GM23338 (cell line): Measurements from ENCODE around the gene PCDHAC1. TPM values are rescaled to one million over a fixed set of nuclear protein-coding genes. Genes with fewer than 3 reads are reported as not detected.

Experiments
- ATAC-seq: fragments of 200-7000 bp; cut with Tn5 transposase; 3 replicates; pipeline ENCODE4 v1.9.1; 2020
- DNase-seq: peaks from one replicate; pipeline ENCODE4 v3.0.0-alpha.2; 2015; ENCODE audit warnings: low spot score
- H2AFZ ChIP-seq: fragments of 200-600 bp; sonication (generic); 2 replicates; pipeline ENCODE4 v1.8.0; 2016; ENCODE audit warnings: antibody characterized with exemption, mild to moderate bottlenecking, moderate library complexity
- H3F3A ChIP-seq: fragments of 200-600 bp; sonication (generic); replicated peaks from 2 replicates; pipeline ENCODE4 v1.8.0; 2017; ENCODE audit warnings: antibody characterized with exemption, mixed run types, low read depth
- H3K27ac ChIP-seq: fragments of 200-600 bp; sonication (generic); 2 replicates; pipeline ENCODE4 v1.6.1; 2016; ENCODE audit warnings: low read depth
- H3K27me3 ChIP-seq: fragments of 200-600 bp; sonication (generic); 2 replicates; pipeline ENCODE4 v1.8.0; 2016; ENCODE audit warnings: mild to moderate bottlenecking, mixed run types, moderate library complexity; ENCODE audit not compliant: insufficient read depth
- H3K36me3 ChIP-seq: fragments of 200-600 bp; sonication (generic); 2 replicates; pipeline ENCODE4 v1.8.0; 2016; ENCODE audit warnings: mild to moderate bottlenecking; ENCODE audit not compliant: insufficient read depth
- H3K4me1 ChIP-seq: fragments of 200-600 bp; sonication (generic); 2 replicates; pipeline ENCODE4 v1.8.0; 2016; ENCODE audit warnings: mild to moderate bottlenecking, moderate library complexity; ENCODE audit not compliant: insufficient read depth
- H3K4me2 ChIP-seq: fragments of 200-600 bp; sonication (generic); 2 replicates; pipeline ENCODE4 v1.7.1; 2017; ENCODE audit warnings: mixed run types
- H3K4me3 ChIP-seq: fragments of 200-600 bp; sonication (generic); 2 replicates; pipeline ENCODE4 v1.6.1; 2016; ENCODE audit warnings: mixed run types
- H3K79me2 ChIP-seq: fragments of 200-600 bp; sonication (generic); replicated peaks from 2 replicates; pipeline ENCODE4 v1.8.0; 2017; ENCODE audit warnings: mild to moderate bottlenecking; ENCODE audit not compliant: insufficient read depth
- H3K9me2 ChIP-seq: fragments of 200-600 bp; sonication (generic); 2 replicates; pipeline ENCODE4 v1.8.0; 2017; ENCODE audit not compliant: insufficient read depth
- H4K20me1 ChIP-seq: fragments of 200-600 bp; sonication (generic); replicated peaks from 2 replicates; pipeline ENCODE4 v1.8.0; 2017; ENCODE audit warnings: mild to moderate bottlenecking; ENCODE audit not compliant: insufficient read depth
- H3K27ac Mint-ChIP-seq: 2 replicates; pipeline ENCODE4 v1.8.0; 2020; ENCODE audit warnings: inconsistent platforms, mild to moderate bottlenecking, moderate library complexity, mixed read lengths
- H3K27me3 Mint-ChIP-seq: 3 replicates; pipeline ENCODE4 v1.8.0; 2022; ENCODE audit warnings: low read depth, mild to moderate bottlenecking, moderate library complexity, mixed read lengths, inconsistent platforms; ENCODE audit not compliant: insufficient read depth, poor library complexity
- H3K36me3 Mint-ChIP-seq: 3 replicates; pipeline ENCODE4 v1.8.0; 2021; ENCODE audit warnings: low read depth, mild to moderate bottlenecking, inconsistent platforms, moderate library complexity, mixed read lengths
- H3K4me1 Mint-ChIP-seq: 3 replicates; pipeline ENCODE4 v1.8.0; 2020; ENCODE audit warnings: mild to moderate bottlenecking, inconsistent platforms, mixed read lengths
- H3K4me3 Mint-ChIP-seq: 3 replicates; pipeline ENCODE4 v1.8.0; 2021; ENCODE audit warnings: moderate library complexity, mild to moderate bottlenecking, inconsistent platforms, mixed read lengths
- H3K9me3 Mint-ChIP-seq: 3 replicates; pipeline ENCODE4 v1.8.0; 2020; ENCODE audit warnings: moderate library complexity, mild to moderate bottlenecking, inconsistent platforms, mixed read lengths
- CREB1 ChIP-seq: fragments of 250-450 bp; sonication (Bioruptor Pico); IDR thresholded peaks from 2 replicates; pipeline ENCODE4 v1.5.0; 2020; ENCODE audit warnings: low read depth, mild to moderate bottlenecking, moderate library complexity
- CTCF ChIP-seq, 2 experiments: fragments of 200-600 bp in 1 of 2; sonication (generic) in 1 of 2; conservative IDR thresholded peaks; 2 replicates each; pipeline versions ENCODE4 v1.5.1 to v1.6.1; 2016 to 2017; ENCODE audit warnings: antibody characterized with exemption in 2 of 2, low read depth in 2 of 2, mild to moderate bottlenecking in 2 of 2, moderate library complexity in 1 of 2
- ETS1 ChIP-seq: IDR thresholded peaks from 2 replicates; pipeline ENCODE4 v1.6.1; 2016; ENCODE audit warnings: antibody characterized with exemption
- EZH2 ChIP-seq: fragments of 200-600 bp; sonication (generic); IDR thresholded peaks from one replicate; pipeline ENCODE4 v1.8.0; 2017; ENCODE audit warnings: antibody characterized with exemption, mild to moderate bottlenecking, low read depth; ENCODE audit not compliant: unreplicated experiment
- EZH2phosphoT487 ChIP-seq: fragments of 200-600 bp; sonication (generic); IDR thresholded peaks from one replicate; pipeline ENCODE4 v1.8.1; 2018; ENCODE audit warnings: antibody characterized with exemption; ENCODE audit not compliant: unreplicated experiment
- JUNB ChIP-seq: IDR thresholded peaks from one replicate; pipeline ENCODE4 v1.6.1; 2016; ENCODE audit warnings: antibody characterized with exemption; ENCODE audit not compliant: unreplicated experiment
- NANOG ChIP-seq: IDR thresholded peaks from 2 replicates; pipeline ENCODE4 v1.6.1; 2016; ENCODE audit warnings: antibody characterized with exemption, borderline replicate concordance
- POLR2AphosphoS5 ChIP-seq: IDR thresholded peaks from 2 replicates; pipeline ENCODE4 v1.6.1; 2016; ENCODE audit warnings: antibody characterized with exemption, low read depth
- STAT1 ChIP-seq: IDR thresholded peaks from one replicate; pipeline ENCODE4 v1.6.1; 2016; ENCODE audit warnings: antibody characterized with exemption; ENCODE audit not compliant: unreplicated experiment
- ZNF114 ChIP-seq: fragments of 250-450 bp; sonication (Bioruptor Pico); IDR thresholded peaks from 2 replicates; pipeline ENCODE4 v1.5.0; 2020; ENCODE audit warnings: mild to moderate bottlenecking, moderate library complexity
- ZNF331 ChIP-seq: fragments of 250-450 bp; sonication (Bioruptor Pico); IDR thresholded peaks from 2 replicates; pipeline ENCODE4 v1.5.0; 2020; ENCODE audit warnings: low read depth, mild to moderate bottlenecking, moderate library complexity
- ZNF462 ChIP-seq: fragments of 250-450 bp; sonication (Bioruptor Pico); IDR thresholded peaks from 2 replicates; pipeline ENCODE4 v1.5.0; 2020; ENCODE audit warnings: mild to moderate bottlenecking, moderate library complexity
- polyA plus RNA-seq: library from polyadenylated mRNA; unstranded; fragments of >200 nt; fragmentation: Nextera tagmentation; extraction: Ambion mirVana; gene quantifications from 2 replicates; pipeline ENCODE4 v1.2.1, GENCODE V29; 2016
- total RNA-seq: library from RNA; depleted of rRNA; stranded (reverse); fragments of >200 nt; shearing (Covaris generic); gene quantifications from 2 replicates; pipeline ENCODE4 v1.2.3, GENCODE V29; 2014
- TF ChIP-seq, protein P1 (sequence below): IDR thresholded peaks from one replicate; pipeline ENCODE4 v1.6.1; 2018; ENCODE audit warnings: antibody characterized with exemption; ENCODE audit not compliant: unreplicated experiment

Gene PCDHAC1
- total and polyA plus RNA-seq, 2 experiments from 2014 or later: 0.53 to 12.1 TPM

DNA sequence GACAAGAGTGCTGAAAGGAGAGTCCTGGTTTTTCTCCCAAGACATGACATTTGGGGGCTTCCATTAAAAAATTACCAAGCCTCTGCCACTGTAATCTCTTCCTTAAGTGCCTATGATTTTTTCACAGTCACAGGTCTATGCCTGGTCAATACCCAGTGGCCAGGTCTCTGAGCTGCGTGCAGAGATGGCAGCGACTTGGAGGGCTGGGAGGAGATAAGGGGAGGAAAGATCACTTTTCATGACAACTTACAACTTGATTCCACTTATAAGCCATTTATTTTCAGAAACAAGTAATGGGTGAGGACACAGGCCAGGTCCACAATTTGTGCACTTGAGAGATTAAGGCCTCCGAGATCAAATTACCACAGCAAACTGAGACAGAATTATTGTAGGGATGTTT is 38.3 kb downstream of the PCDHAC1 start:
- H3K27me3 Mint-ChIP-seq: peaks cover 26% of the 10 kb centered on the region
- H3K9me2 ChIP-seq: no peaks in the 10 kb centered on the region
- peaks cover 4% of the 10 kb centered on the region; the same call in 2 of the 3 replicates for H3K36me3 Mint-ChIP-seq
- peaks cover 14% of the 10 kb centered on the region for H3K4me1 ChIP-seq
- H3K27me3 ChIP-seq: peaks cover 43% of the 10 kb centered on the region
- DNase-seq (no peak), ATAC-seq (no peak)
- H3K4me2 ChIP-seq: peak overlapping the region; percentile 99
- no peak overlapping the region for H2AFZ ChIP-seq
- H3K4me3 ChIP-seq: no peak overlapping the region
- H4K20me1 ChIP-seq: 0 out of 2 replicates have a peak, but pooled peaks cover 3% of the 10 kb centered on the region
- peak overlapping the region; percentile 90; the same call in 2 of the 3 replicates for H3K4me3 Mint-ChIP-seq
- H3K4me1 Mint-ChIP-seq: peaks cover 29% of the 10 kb centered on the region
- H3F3A ChIP-seq: no peaks in the 10 kb centered on the region
- no peaks in the 10 kb centered on the region for H3K9me3 Mint-ChIP-seq
- TF ChIP-seq ZNF114 (CRISPR knock-in tag): no peak
- TF ChIP-seq, protein P1, sequence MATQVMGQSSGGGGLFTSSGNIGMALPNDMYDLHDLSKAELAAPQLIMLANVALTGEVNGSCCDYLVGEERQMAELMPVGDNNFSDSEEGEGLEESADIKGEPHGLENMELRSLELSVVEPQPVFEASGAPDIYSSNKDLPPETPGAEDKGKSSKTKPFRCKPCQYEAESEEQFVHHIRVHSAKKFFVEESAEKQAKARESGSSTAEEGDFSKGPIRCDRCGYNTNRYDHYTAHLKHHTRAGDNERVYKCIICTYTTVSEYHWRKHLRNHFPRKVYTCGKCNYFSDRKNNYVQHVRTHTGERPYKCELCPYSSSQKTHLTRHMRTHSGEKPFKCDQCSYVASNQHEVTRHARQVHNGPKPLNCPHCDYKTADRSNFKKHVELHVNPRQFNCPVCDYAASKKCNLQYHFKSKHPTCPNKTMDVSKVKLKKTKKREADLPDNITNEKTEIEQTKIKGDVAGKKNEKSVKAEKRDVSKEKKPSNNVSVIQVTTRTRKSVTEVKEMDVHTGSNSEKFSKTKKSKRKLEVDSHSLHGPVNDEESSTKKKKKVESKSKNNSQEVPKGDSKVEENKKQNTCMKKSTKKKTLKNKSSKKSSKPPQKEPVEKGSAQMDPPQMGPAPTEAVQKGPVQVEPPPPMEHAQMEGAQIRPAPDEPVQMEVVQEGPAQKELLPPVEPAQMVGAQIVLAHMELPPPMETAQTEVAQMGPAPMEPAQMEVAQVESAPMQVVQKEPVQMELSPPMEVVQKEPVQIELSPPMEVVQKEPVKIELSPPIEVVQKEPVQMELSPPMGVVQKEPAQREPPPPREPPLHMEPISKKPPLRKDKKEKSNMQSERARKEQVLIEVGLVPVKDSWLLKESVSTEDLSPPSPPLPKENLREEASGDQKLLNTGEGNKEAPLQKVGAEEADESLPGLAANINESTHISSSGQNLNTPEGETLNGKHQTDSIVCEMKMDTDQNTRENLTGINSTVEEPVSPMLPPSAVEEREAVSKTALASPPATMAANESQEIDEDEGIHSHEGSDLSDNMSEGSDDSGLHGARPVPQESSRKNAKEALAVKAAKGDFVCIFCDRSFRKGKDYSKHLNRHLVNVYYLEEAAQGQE: no peak
- no peak for TF ChIP-seq CTCF (conservative IDR thresholded peaks at IDR 0.05; ENCODE audit: low read depth in 2 of 2)
- TF ChIP-seq JUNB: no peak
- no peak for TF ChIP-seq ZNF462 (CRISPR knock-in tag)
- no peak for TF ChIP-seq ETS1
- TF ChIP-seq STAT1: no peak
- TF ChIP-seq CREB1 (CRISPR knock-in tag): no peak
- TF ChIP-seq EZH2phosphoT487: no peak
- no peak for TF ChIP-seq EZH2
- TF ChIP-seq POLR2AphosphoS5: no peak
- TF ChIP-seq ZNF331: no peak
- no peak for TF ChIP-seq NANOG
- H3K79me2 ChIP-seq: no peaks in the 10 kb centered on the region
- H3K27ac ChIP-seq: no peak overlapping the region
- no peaks in the 10 kb centered on the region for H3K36me3 ChIP-seq
- H3K27ac Mint-ChIP-seq: no peak overlapping the region
